Prostate gland (tissue), 2 donors: ENCODE data around the gene SULT1C4. TPM values are rescaled to one million over a fixed set of nuclear protein-coding genes. Genes with fewer than 3 reads are reported as not detected.
"Not testable (repeated sequence)": the region's sequence is repeated elsewhere in the genome, so short reads cannot be mapped to it uniquely, and the experiment has no call there.

Experiments used
- DNase-seq: peaks from one replicate; pipeline ENCODE4 v3.0.0-alpha.2; 2019; ENCODE audit warnings: low spot score
- H3K27ac ChIP-seq, 2 donors: fragments of 200-600 bp; sonication (generic); 2 replicates each; pipeline ENCODE4 v1.5.1; 2017 to 2019
- H3K27me3 ChIP-seq: fragments of 200-600 bp; sonication (generic); replicated peaks from 2 replicates; pipeline ENCODE4 v1.5.1; 2019; ENCODE audit not compliant: insufficient read depth
- H3K36me3 ChIP-seq, 2 donors: fragments of 200-600 bp; sonication (generic); 1 replicate in 1 of 2; 2 replicates in 1 of 2; pipeline versions ENCODE4 v1.5.1 to v1.8.1; 2017 to 2019
- H3K4me1 ChIP-seq: fragments of 200-600 bp; sonication (generic); replicated peaks from 2 replicates; pipeline ENCODE4 v1.5.1; 2019
- H3K4me3 ChIP-seq, 2 donors: fragments of 200-600 bp; sonication (generic); 2 replicates each; pipeline ENCODE4 v1.5.1; 2017 to 2019
- H3K9me3 ChIP-seq: fragments of 200-600 bp; sonication (generic); 2 replicates; pipeline ENCODE4 v1.5.1; 2017
- CTCF ChIP-seq, 4 experiments: fragments of 200-600 bp in 2 of 4; fragments of 450-650 bp in 2 of 4; sonication (generic) in 2 of 4; IDR thresholded peaks; 1 replicate in 3 of 4; 2 replicates in 1 of 4; pipeline ENCODE4 v1.5.1; 2016 to 2019; ENCODE audit warnings: antibody characterized with exemption in 4 of 4, mild to moderate bottlenecking in 2 of 4, moderate library complexity in 2 of 4
- POLR2A ChIP-seq: fragments of 450-650 bp; IDR thresholded peaks from one replicate; pipeline ENCODE4 v1.6.1; 2016; ENCODE audit warnings: antibody characterized with exemption, mild to moderate bottlenecking
- POLR2AphosphoS5 ChIP-seq: sonication (generic); formaldehyde crosslinking; IDR thresholded peaks from one replicate; pipeline ENCODE4 v1.6.1; 2017; ENCODE audit warnings: antibody characterized with exemption
- WGBS: methylation state at CpG from one replicate; pipeline ENCODE4 v1.1.5; 2018; 5-methylcytosine and 5-hydroxymethylcytosine counted together
- intact Hi-C: fragments of 100-400 bp; cut with DNase I; formaldehyde crosslinking; loops from one replicate; pipeline ENCODE4 v1.14.2; 2022
- total RNA-seq, 2 donors: library from RNA; depleted of rRNA; stranded (reverse); fragments of >200 nt; gene quantifications; one replicate each; pipeline ENCODE4 v1.1.0, GENCODE V29; 2016

Gene SULT1C4
- total RNA-seq, 2 donors from 2014 or later = 2.2 TPM; not detected in 1

GRCh38 chr2:108355906-108356734, 21.6 kb upstream of the SULT1C4 start:
- TF ChIP-seq POLR2A (no peak), CTCF (IDR thresholded peaks at IDR 0.05) (no peak), POLR2AphosphoS5 (no peak)
- Histone ChIP-seq H3K27ac (no peak overlapping the region), H3K9me3 (no peaks in the 10 kb centered on the region), H3K36me3 (no peaks in the 10 kb centered on the region), H3K27me3 (no peaks in the 10 kb centered on the region), H3K4me1 (no peaks in the 10 kb centered on the region), H3K4me3 (no peak overlapping the region)
- intact Hi-C loops = loop anchor here (10.0 kb wide), 1 partner anchor 229 kb away; no protein-coding TSS in a partner anchor
- 82% methylated on average over 2 of the region's 2 CpGs for WGBS
- DNase-seq = no peak

- H3K27ac ChIP-seq, H3K9me3 ChIP-seq, DNase-seq, H3K4me3 ChIP-seq, H3K27me3 ChIP-seq, H3K4me1 ChIP-seq, H3K36me3 ChIP-seq: not testable (repeated sequence)
- 79% methylated on average over 1 of the region's 1 CpG for WGBS
- intact Hi-C loops = loop anchor here (10.0 kb wide), 1 partner anchor 225 kb away; no protein-coding TSS in a partner anchor
Measured at GRCh38 chr2:108359336-108359735, 18.4 kb upstream of the SULT1C4 start.

- H3K27me3 ChIP-seq = no peaks in the 10 kb centered on the region
- TF ChIP-seq POLR2AphosphoS5 (no peak), CTCF (IDR thresholded peaks at IDR 0.05) (no peak), POLR2A (no peak)
- no peak overlapping the region for H3K27ac ChIP-seq
- H3K36me3 ChIP-seq = no peaks in the 10 kb centered on the region
- H3K9me3 ChIP-seq = no peaks in the 10 kb centered on the region
- intact Hi-C loops = no loop called here
- DNase-seq = no peak
- no peak overlapping the region for H3K4me3 ChIP-seq
- WGBS = 67% methylated on average over 2 of the region's 2 CpGs
- H3K4me1 ChIP-seq = no peaks in the 10 kb centered on the region
Measured at GRCh38 chr2:108360776-108361468, 16.8 kb upstream of the SULT1C4 start.

- Histone ChIP-seq H3K4me1 (no peaks in the 10 kb centered on the region), H3K9me3 (no peaks in the 10 kb centered on the region), H3K27ac (no peak overlapping the region), H3K4me3 (no peak overlapping the region), H3K36me3 (no peaks in the 10 kb centered on the region), H3K27me3 (no peaks in the 10 kb centered on the region)
- no peak for DNase-seq
- WGBS = 78% methylated on average over 6 of the region's 6 CpGs
- intact Hi-C loops = no loop called here
- TF ChIP-seq CTCF (IDR thresholded peaks at IDR 0.05) (no peak), POLR2AphosphoS5 (no peak), POLR2A (no peak)
Measured at GRCh38 chr2:108363024-108363907, 14.5 kb upstream of the SULT1C4 start.

GRCh38 chr2:108363908-108364225, 13.9 kb upstream of the SULT1C4 start:
- no peak overlapping the region for H3K4me3 ChIP-seq
- no peaks in the 10 kb centered on the region for H3K9me3 ChIP-seq
- H3K4me1 ChIP-seq = no peaks in the 10 kb centered on the region
- no peaks in the 10 kb centered on the region for H3K27me3 ChIP-seq
- TF ChIP-seq CTCF (IDR thresholded peaks at IDR 0.05) = no peak
- TF ChIP-seq POLR2A = no peak
- no peak for TF ChIP-seq POLR2AphosphoS5
- no peaks in the 10 kb centered on the region for H3K36me3 ChIP-seq
- intact Hi-C loops = no loop called here
- H3K27ac ChIP-seq = no peak overlapping the region
- 40% methylated on average over 1 of the region's 1 CpG for WGBS
- no peak for DNase-seq
